ENCODE data around the gene MRPS33. TPM values are rescaled to one million over a fixed set of nuclear protein-coding genes. Genes with fewer than 3 reads are reported as not detected.

MRPS33 gene
- total RNA-seq, 4 donors from 2014 or later, result 8.3 to 35.5 (median 22.5) TPM

- peaks cover 0 to 29% (median 0%) of the 10 kb centered on the region in 3 donors for H3K36me3 ChIP-seq
- peak overlapping the region in 1 of 4 donors; percentile 6 for H3K4me3 ChIP-seq
- H3K9me3 ChIP-seq, result no peaks in the 10 kb centered on the region
- peaks cover 0 to 13% (median 0%) of the 10 kb centered on the region in 4 donors for H3K4me1 ChIP-seq
- H3K27ac ChIP-seq, result peak overlapping the region in 1 of 4 donors; percentile 10
- TF ChIP-seq CTCF (IDR thresholded peaks at IDR 0.05) (no peak), POLR2A (IDR thresholded peaks at IDR 0.05) (no peak)
- H3K27me3 ChIP-seq, result no peaks in the 10 kb centered on the region
- no peak for DNase-seq
Measured at GRCh38 chr7:141003172-141004065, 11.3 kb downstream of the MRPS33 start.

- peaks cover 0 to 13% (median 0%) of the 10 kb centered on the region in 4 donors for H3K4me1 ChIP-seq
- no peaks in the 10 kb centered on the region for H3K27me3 ChIP-seq
- peaks cover 0 to 14% (median 0%) of the 10 kb centered on the region in 3 donors for H3K36me3 ChIP-seq
- H3K4me3 ChIP-seq, result no peak overlapping the region
- no peak for DNase-seq
- H3K9me3 ChIP-seq, result no peaks in the 10 kb centered on the region
- TF ChIP-seq CTCF (IDR thresholded peaks at IDR 0.05) (no peak), POLR2A (IDR thresholded peaks at IDR 0.05) (no peak)
- H3K27ac ChIP-seq, result no peak overlapping the region
Measured at GRCh38 chr7:141001546-141001945, 13.2 kb downstream of the MRPS33 start.

GRCh38 chr7:141001122-141001521, 13.6 kb downstream of the MRPS33 start:
- Histone ChIP-seq H3K27me3 (no peaks in the 10 kb centered on the region), H3K4me3 (no peak overlapping the region), H3K9me3 (no peaks in the 10 kb centered on the region), H3K27ac (no peak overlapping the region), H3K4me1 (peaks cover 0 to 13% (median 0%) of the 10 kb centered on the region in 4 donors), H3K36me3 (peaks cover 0 to 10% (median 0%) of the 10 kb centered on the region in 3 donors)
- no peak for DNase-seq
- TF ChIP-seq CTCF (IDR thresholded peaks at IDR 0.05) (no peak), POLR2A (IDR thresholded peaks at IDR 0.05) (no peak)

GRCh38 chr7:140998715-140999114, 16.0 kb downstream of the MRPS33 start:
- H3K27me3 ChIP-seq, result no peaks in the 10 kb centered on the region
- H3K4me1 ChIP-seq, result peaks cover 0 to 13% (median 0%) of the 10 kb centered on the region in 4 donors
- H3K27ac ChIP-seq, result no peak overlapping the region
- DNase-seq, result no peak
- TF ChIP-seq POLR2A (IDR thresholded peaks at IDR 0.05) (no peak), CTCF (IDR thresholded peaks at IDR 0.05) (no peak)
- no peaks in the 10 kb centered on the region for H3K9me3 ChIP-seq
- no peaks in the 10 kb centered on the region for H3K36me3 ChIP-seq
- no peak overlapping the region for H3K4me3 ChIP-seq

- Histone ChIP-seq H3K9me3 (no peaks in the 10 kb centered on the region), H3K36me3 (no peaks in the 10 kb centered on the region), H3K27me3 (no peaks in the 10 kb centered on the region), H3K27ac (no peak overlapping the region), H3K4me3 (no peak overlapping the region), H3K4me1 (no peaks in the 10 kb centered on the region)
- DNase-seq, result no peak
- TF ChIP-seq CTCF (IDR thresholded peaks at IDR 0.05), result no peak
- TF ChIP-seq POLR2A (IDR thresholded peaks at IDR 0.05), result no peak
Measured at GRCh38 chr7:140992422-140992821, 22.3 kb downstream of the MRPS33 start.
